DND-41 (cell line): ENCODE data around the gene PRDM5.

Experiments used
- CTCF ChIP-seq: IDR thresholded peaks from 2 replicates; pipeline ENCODE4 v1.5.1; 2012; ENCODE audit warnings: borderline replicate concordance, low read length, moderate library complexity, mild to moderate bottlenecking; ENCODE audit not compliant: poor library complexity, severe bottlenecking; ENCODE audit errors: extremely low read depth
- EZH2 ChIP-seq: IDR thresholded peaks from 3 replicates; pipeline ENCODE4 v1.6.1; 2012; ENCODE audit warnings: borderline replicate concordance, low read depth, mild to moderate bottlenecking, moderate library complexity, low read length, inconsistent platforms; ENCODE audit not compliant: severe bottlenecking

- no peak for TF ChIP-seq EZH2
- TF ChIP-seq CTCF: no peak
Measured at GRCh38 chr4:120770897-120771296, 151.6 kb downstream of the PRDM5 start.
